ENCODE measurements around the gene ZNF549. TPM values are rescaled to one million over a fixed set of nuclear protein-coding genes. Genes with fewer than 3 reads are reported as not detected.

Gene ZNF549
- total RNA-seq, 1 donor from 2014 or later, result 9.2 TPM

DNA sequence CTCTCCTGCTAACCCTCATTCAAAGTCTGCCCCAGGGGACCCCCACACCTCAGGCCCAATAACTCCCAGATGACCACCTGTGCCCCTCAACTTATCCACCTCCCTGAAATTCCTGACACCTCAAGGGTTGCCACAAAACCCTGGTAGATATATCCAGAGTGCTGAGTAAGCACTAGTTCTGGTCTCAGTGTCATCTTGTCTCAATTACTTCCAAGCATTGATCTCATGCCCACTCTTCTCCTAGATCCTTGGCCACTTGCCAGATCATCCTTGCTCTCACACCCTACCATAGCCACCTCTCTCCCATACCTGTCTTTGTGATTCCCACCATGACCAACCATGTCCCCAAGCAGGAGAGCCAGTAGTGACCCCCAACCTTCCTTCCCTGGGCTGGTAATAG, 49.5 kb downstream of the ZNF549 start:
- peaks cover 69% of the 10 kb centered on the region for H3K36me3 Mint-ChIP-seq
- TF ChIP-seq, protein P1, sequence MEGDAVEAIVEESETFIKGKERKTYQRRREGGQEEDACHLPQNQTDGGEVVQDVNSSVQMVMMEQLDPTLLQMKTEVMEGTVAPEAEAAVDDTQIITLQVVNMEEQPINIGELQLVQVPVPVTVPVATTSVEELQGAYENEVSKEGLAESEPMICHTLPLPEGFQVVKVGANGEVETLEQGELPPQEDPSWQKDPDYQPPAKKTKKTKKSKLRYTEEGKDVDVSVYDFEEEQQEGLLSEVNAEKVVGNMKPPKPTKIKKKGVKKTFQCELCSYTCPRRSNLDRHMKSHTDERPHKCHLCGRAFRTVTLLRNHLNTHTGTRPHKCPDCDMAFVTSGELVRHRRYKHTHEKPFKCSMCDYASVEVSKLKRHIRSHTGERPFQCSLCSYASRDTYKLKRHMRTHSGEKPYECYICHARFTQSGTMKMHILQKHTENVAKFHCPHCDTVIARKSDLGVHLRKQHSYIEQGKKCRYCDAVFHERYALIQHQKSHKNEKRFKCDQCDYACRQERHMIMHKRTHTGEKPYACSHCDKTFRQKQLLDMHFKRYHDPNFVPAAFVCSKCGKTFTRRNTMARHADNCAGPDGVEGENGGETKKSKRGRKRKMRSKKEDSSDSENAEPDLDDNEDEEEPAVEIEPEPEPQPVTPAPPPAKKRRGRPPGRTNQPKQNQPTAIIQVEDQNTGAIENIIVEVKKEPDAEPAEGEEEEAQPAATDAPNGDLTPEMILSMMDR (conservative IDR thresholded peaks at IDR 0.05), result no peak
- peaks cover 9% of the 10 kb centered on the region for H3K4me1 Mint-ChIP-seq (ENCODE audit: unreplicated experiment)
- peaks cover 34% of the 10 kb centered on the region for H3K9me3 Mint-ChIP-seq
- H3K27me3 Mint-ChIP-seq, result no peaks in the 10 kb centered on the region
- H3K4me3 Mint-ChIP-seq, result peak overlapping the region; percentile 51
- no peak for DNase-seq (ENCODE audit: extremely low spot score, unreplicated experiment)
- no peak overlapping the region for H3K27ac Mint-ChIP-seq

DNA sequence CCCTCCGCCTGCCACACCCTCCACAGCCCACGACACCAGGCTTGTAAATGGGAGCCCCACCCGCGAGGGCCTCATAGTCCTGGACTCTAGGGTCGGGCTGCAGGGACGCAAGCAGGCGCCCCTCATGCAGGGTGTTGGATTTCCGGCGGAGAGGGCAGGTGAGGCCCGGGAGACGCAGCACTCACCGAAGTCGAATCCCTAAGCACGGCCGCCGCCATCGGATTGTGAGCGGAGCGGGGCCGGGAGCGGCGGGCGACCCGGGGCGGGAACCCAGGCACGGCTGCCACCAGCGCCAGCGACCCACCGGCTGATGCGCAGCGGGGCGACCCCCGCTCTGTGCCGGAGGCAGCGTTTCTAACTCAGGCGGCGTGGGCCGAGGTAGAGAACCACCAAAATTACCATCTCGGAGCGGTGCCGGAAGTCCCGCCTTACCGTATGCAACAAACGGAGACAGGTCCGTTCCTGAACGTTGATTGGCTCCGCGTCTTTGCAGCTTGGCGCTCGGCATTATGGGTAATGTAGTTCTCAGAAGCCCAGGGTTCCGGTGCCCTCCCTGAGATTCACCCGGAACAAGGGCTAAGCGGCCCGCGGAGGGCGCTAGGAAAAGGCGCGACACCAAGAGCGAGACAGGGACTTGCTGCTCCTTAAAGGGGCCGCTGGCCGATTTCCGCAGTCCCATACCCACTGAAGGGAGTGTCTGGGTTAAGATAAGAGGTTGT, 51.5 kb downstream of the ZNF549 start, which contains the start of gene ZNF416:
Gene ZNF416 (minus strand): TSS at position 425 of the 719 bp plus-strand sequence. CDS start 207 bp downstream, at position 218.
- Mint-ChIP-seq H3K9me3 (peaks cover 41% of the 10 kb centered on the region), H3K4me1 (ENCODE audit: unreplicated experiment) (peaks cover 9% of the 10 kb centered on the region), H3K36me3 (peaks cover 50% of the 10 kb centered on the region), H3K27me3 (no peaks in the 10 kb centered on the region), H3K4me3 (peak within 1 kb of the TSS; percentile 90), H3K27ac (peak within 1 kb of the TSS; percentile 77)
- peak; percentile 95 for DNase-seq (ENCODE audit: extremely low spot score, unreplicated experiment)
- TF ChIP-seq, protein P1 (conservative IDR thresholded peaks at IDR 0.05), result peak; percentile 37

DNA sequence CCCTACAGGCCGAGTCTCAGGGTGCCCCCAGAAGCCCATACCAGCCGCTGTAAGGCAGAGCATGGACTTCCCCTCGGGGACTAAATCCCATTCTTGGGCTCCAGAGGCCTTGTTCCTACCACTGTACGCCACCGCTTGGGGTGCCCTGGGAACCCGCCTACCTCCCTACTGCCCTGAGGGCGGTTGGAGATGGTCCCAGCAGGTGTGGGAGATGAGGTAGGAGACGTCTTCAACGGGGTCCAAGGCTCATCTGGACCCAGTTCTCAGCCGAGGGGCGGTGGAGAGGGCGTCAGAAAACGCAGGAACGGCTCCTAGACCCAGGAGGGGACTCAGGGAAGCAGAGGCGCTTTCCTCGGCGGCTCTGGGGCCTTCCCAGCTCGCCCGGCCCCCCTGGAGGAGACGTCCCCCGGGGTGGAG, 56.0 kb downstream of the ZNF549 start:
- no peak for DNase-seq (ENCODE audit: extremely low spot score, unreplicated experiment)
- peaks cover 38% of the 10 kb centered on the region for H3K9me3 Mint-ChIP-seq
- H3K4me3 Mint-ChIP-seq, result peak overlapping the region; percentile 95
- TF ChIP-seq, protein P1 (conservative IDR thresholded peaks at IDR 0.05), result no peak
- peaks cover 4% of the 10 kb centered on the region for H3K27me3 Mint-ChIP-seq
- H3K27ac Mint-ChIP-seq, result no peak overlapping the region
- H3K36me3 Mint-ChIP-seq, result peaks cover 42% of the 10 kb centered on the region
- H3K4me1 Mint-ChIP-seq (ENCODE audit: unreplicated experiment), result peaks cover 6% of the 10 kb centered on the region

DNA sequence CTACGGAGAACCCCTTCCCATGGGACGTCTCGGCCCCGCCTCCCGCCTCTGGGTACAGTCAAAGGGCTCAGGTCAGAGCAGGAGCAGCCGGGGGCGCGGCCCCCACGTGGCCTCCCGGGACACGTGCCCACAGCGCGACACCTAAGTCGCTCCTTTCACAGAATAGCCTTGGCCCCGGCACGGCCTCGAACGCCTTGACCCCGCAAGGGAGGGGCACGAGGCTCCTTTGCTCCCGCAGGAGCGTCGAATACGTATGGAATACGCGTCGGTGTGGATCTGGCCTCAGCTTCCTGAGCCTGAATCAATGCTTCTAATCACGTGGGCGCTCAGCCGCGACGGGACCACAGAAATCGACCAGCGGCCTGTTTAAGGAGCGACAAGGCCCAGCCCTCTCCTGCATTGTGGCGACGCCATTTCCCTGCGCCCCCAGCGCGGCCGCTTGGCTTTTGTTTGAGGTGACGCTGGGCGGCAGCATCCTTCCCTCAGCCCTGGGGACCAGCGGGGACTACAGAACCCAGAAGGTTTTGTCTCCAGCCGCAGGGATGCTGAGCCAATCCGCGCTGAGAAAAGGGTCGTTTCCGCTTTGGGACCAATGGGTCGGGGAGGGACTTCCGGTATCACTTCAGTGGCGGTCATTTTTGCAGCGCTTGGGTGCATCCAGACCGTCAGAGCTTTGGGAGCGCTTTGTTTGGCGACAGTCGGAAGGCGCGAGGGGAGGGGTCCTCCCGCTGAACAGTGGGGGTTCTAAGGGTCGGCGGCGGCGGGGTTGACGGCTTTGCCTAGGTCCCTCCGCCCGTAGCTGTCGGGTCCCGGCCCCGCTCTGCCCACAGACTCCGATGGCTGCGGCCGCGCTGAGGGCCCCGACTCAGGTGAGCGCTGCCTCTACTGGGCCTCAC, 56.6 kb downstream of the ZNF549 start, which contains the start of gene ZIK1:
Gene ZIK1 (plus strand): TSS at position 625 of the 896 bp plus-strand sequence. CDS start 212 bp downstream, at position 837.
- DNase-seq (ENCODE audit: extremely low spot score, unreplicated experiment), result peak; percentile 85
- Mint-ChIP-seq H3K36me3 (peaks cover 47% of the 10 kb centered on the region), H3K4me3 (peak within 1 kb of the TSS; percentile 95), H3K9me3 (peaks cover 41% of the 10 kb centered on the region), H3K27ac (peak within 1 kb of the TSS; percentile 85), H3K4me1 (ENCODE audit: unreplicated experiment) (peaks cover 6% of the 10 kb centered on the region), H3K27me3 (peaks cover 4% of the 10 kb centered on the region)
- TF ChIP-seq, protein P1 (conservative IDR thresholded peaks at IDR 0.05), result peak; percentile 31

DNA sequence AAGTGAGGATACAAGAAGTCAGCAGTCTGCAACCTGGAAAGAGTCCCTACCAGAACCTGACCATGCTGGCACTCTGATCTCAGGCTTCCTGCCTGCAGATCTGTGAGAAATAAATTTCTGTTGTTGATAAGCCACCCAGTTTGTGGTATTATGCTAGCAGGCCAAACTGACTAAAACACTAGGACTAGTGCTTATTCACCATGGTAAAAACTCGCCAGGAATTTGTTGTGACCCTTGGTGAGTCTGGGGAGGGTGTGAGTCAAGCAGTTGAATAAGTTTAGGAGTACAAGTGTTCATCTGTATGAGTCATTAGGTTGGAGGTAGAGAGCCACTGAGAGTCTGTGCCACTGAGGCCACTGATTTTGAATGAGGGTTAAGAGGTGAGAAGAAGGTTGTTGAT, 60.4 kb downstream of the ZNF549 start:
- H3K27me3 Mint-ChIP-seq, result peaks cover 4% of the 10 kb centered on the region
- H3K4me1 Mint-ChIP-seq (ENCODE audit: unreplicated experiment), result peaks cover 6% of the 10 kb centered on the region
- H3K9me3 Mint-ChIP-seq, result peaks cover 45% of the 10 kb centered on the region
- TF ChIP-seq, protein P1 (conservative IDR thresholded peaks at IDR 0.05), result no peak
- DNase-seq (ENCODE audit: extremely low spot score, unreplicated experiment), result no peak
- no peak overlapping the region for H3K4me3 Mint-ChIP-seq
- H3K36me3 Mint-ChIP-seq, result peaks cover 82% of the 10 kb centered on the region
- H3K27ac Mint-ChIP-seq, result no peak overlapping the region
